ENCODE results near the gene GNA12.

DNA sequence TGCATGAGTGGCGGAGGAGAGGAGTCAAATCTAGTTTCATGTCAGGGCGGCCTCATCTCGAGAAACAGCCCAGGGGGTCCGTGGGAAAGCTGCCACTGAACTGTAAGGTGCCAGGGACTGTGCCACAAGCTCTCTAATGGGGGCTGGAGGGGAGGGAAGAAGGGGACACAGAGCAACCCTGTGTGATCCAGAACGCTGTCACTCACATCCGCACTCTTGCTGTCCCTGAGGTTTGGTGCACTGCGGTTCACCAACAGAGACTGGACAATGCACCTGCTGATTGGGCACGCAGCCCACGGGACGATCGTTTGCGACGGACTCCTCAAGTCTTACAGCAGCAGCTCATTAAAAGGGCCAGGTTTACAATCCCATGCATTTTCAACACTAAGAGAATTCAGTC, 108.4 kb downstream of the GNA12 start:
- TF ChIP-seq CTCF (conservative IDR thresholded peaks at IDR 0.05; ENCODE audit: low read depth, low read length) (no peak), RCOR1 (IDR thresholded peaks at IDR 0.05; ENCODE audit: insufficient replicate concordance, low read length) (no peak), POLR2A (IDR thresholded peaks at IDR 0.05; ENCODE audit: low read depth, low read length) (no peak), RFX5 (IDR thresholded peaks at IDR 0.05; ENCODE audit: low read depth, low read length) (no peak), MAZ (IDR thresholded peaks at IDR 0.05; ENCODE audit: borderline replicate concordance, low read depth, low read length) (no peak), NFE2L2 (IDR thresholded peaks at IDR 0.05; ENCODE audit: low read depth, low read length) (no peak), RAD21 (IDR thresholded peaks at IDR 0.05; ENCODE audit: low read length) (no peak), SMC3 (IDR thresholded peaks at IDR 0.05; ENCODE audit: low read depth, low read length) (no peak), CEBPB (IDR thresholded peaks at IDR 0.05; ENCODE audit: low read depth, low read length) (no peak), MXI1 (IDR thresholded peaks at IDR 0.05; ENCODE audit: borderline replicate concordance, low read depth, low read length) (no peak), BHLHE40 (IDR thresholded peaks at IDR 0.05; ENCODE audit: low read depth, low read length) (no peak), MAFK (IDR thresholded peaks at IDR 0.05; ENCODE audit: low read depth, low read length) (no peak)
- TF ChIP-seq, protein P1, sequence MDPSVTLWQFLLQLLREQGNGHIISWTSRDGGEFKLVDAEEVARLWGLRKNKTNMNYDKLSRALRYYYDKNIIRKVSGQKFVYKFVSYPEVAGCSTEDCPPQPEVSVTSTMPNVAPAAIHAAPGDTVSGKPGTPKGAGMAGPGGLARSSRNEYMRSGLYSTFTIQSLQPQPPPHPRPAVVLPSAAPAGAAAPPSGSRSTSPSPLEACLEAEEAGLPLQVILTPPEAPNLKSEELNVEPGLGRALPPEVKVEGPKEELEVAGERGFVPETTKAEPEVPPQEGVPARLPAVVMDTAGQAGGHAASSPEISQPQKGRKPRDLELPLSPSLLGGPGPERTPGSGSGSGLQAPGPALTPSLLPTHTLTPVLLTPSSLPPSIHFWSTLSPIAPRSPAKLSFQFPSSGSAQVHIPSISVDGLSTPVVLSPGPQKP (IDR thresholded peaks at IDR 0.05; ENCODE audit: borderline replicate concordance, low read depth, low read length) = no peak
- TF ChIP-seq, protein P2, sequence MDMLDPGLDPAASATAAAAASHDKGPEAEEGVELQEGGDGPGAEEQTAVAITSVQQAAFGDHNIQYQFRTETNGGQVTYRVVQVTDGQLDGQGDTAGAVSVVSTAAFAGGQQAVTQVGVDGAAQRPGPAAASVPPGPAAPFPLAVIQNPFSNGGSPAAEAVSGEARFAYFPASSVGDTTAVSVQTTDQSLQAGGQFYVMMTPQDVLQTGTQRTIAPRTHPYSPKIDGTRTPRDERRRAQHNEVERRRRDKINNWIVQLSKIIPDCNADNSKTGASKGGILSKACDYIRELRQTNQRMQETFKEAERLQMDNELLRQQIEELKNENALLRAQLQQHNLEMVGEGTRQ (IDR thresholded peaks at IDR 0.05; ENCODE audit: low read depth, low read length) = no peak

All from IMR-90 (cell line).